GM23248 (cell line): ENCODE data around the gene SLC4A4. TPM values are rescaled to one million over a fixed set of nuclear protein-coding genes. Genes with fewer than 3 reads are reported as not detected.

Source experiments
- DNase-seq: peaks from one replicate; pipeline ENCODE4 v3.0.0-alpha.2; 2015
- H2AFZ ChIP-seq: fragments of 200-600 bp; sonication (generic); 2 replicates; pipeline ENCODE4 v1.6.1; 2016; ENCODE audit warnings: antibody characterized with exemption
- H3F3A ChIP-seq: fragments of 200-600 bp; sonication (generic); 2 replicates; pipeline ENCODE4 v1.6.1; 2016; ENCODE audit warnings: mild to moderate bottlenecking, antibody characterized with exemption, mixed run types; ENCODE audit not compliant: insufficient read depth
- H3K27ac ChIP-seq: fragments of 200-600 bp; sonication (generic); 2 replicates; pipeline ENCODE4 v1.5.1; 2016; ENCODE audit warnings: mild to moderate bottlenecking
- H3K27me3 ChIP-seq: fragments of 200-600 bp; sonication (generic); replicated peaks from 2 replicates; pipeline ENCODE4 v1.6.1; 2016; ENCODE audit warnings: mild to moderate bottlenecking; ENCODE audit not compliant: insufficient read depth
- H3K36me3 ChIP-seq: fragments of 200-600 bp; sonication (generic); 2 replicates; pipeline ENCODE4 v1.6.1; 2016; ENCODE audit warnings: low read depth, mild to moderate bottlenecking
- H3K4me1 ChIP-seq: fragments of 200-600 bp; sonication (generic); 2 replicates; pipeline ENCODE4 v1.6.1; 2016; ENCODE audit warnings: mild to moderate bottlenecking; ENCODE audit not compliant: insufficient read depth
- H3K4me2 ChIP-seq: fragments of 200-600 bp; sonication (generic); one replicate; pipeline ENCODE4 v1.6.1; 2016; ENCODE audit warnings: mild to moderate bottlenecking; ENCODE audit not compliant: unreplicated experiment
- H3K4me3 ChIP-seq: fragments of 200-600 bp; sonication (generic); 2 replicates; pipeline ENCODE4 v1.5.1; 2016; ENCODE audit warnings: mild to moderate bottlenecking
- H3K79me2 ChIP-seq: fragments of 200-600 bp; sonication (generic); 2 replicates; pipeline ENCODE4 v1.6.1; 2016; ENCODE audit warnings: mild to moderate bottlenecking; ENCODE audit not compliant: insufficient read depth
- H3K9ac ChIP-seq: fragments of 200-600 bp; sonication (generic); 2 replicates; pipeline ENCODE4 v1.6.1; 2016; ENCODE audit warnings: mild to moderate bottlenecking
- H3K9me2 ChIP-seq: fragments of 200-600 bp; sonication (generic); 2 replicates; pipeline ENCODE4 v1.6.1; 2016; ENCODE audit warnings: mixed run types, mild to moderate bottlenecking, moderate library complexity; ENCODE audit not compliant: insufficient read depth
- H3K9me3 ChIP-seq: fragments of 200-600 bp; sonication (generic); one replicate; pipeline ENCODE4 v1.6.1; 2017; ENCODE audit warnings: low read depth
- H4K20me1 ChIP-seq: fragments of 200-600 bp; sonication (generic); 2 replicates; pipeline ENCODE4 v1.6.0; 2016; ENCODE audit not compliant: insufficient read depth
- EZH2 ChIP-seq: fragments of 200-600 bp; sonication (generic); IDR thresholded peaks from 2 replicates; pipeline ENCODE4 v1.6.1; 2018; ENCODE audit warnings: antibody characterized with exemption, mild to moderate bottlenecking; ENCODE audit not compliant: insufficient read depth, poor library complexity, severe bottlenecking
- EZH2phosphoT487 ChIP-seq: fragments of 200-600 bp; sonication (generic); IDR thresholded peaks from 2 replicates; pipeline ENCODE4 v1.6.1; 2018; ENCODE audit warnings: antibody characterized with exemption, moderate library complexity, mild to moderate bottlenecking, low read depth; ENCODE audit not compliant: insufficient read depth
- WGBS, 2 experiments: methylation state at CpG; one replicate each; pipeline ENCODE4 v1.1.6; 2015 to 2017; ENCODE audit warnings: low lambda C conversion rate in 2 of 2, low coverage in 1 of 2; ENCODE audit errors: missing lambda C conversion rate in 2 of 2; 5-methylcytosine and 5-hydroxymethylcytosine counted together
- in situ Hi-C: fragments of 300-500 bp; cut with MboI; formaldehyde crosslinking; loops from 2 replicates; pipeline ENCODE4 v1.15.0; 2020
- polyA plus RNA-seq: library from polyadenylated mRNA; unstranded; fragments of >200 nt; fragmentation: Nextera tagmentation; extraction: Ambion mirVana; gene quantifications from 2 replicates; pipeline ENCODE4 v1.2.1, GENCODE V29; 2016
- total RNA-seq: library from RNA; depleted of rRNA; stranded (reverse); fragments of >200 nt; shearing (Covaris generic); gene quantifications from 2 replicates; pipeline ENCODE4 v1.2.3, GENCODE V29; 2014

Gene SLC4A4
- total and polyA plus RNA-seq, 2 experiments from 2014 or later: 7.2 to 11.5 TPM

- Histone ChIP-seq H3K27me3 (no peaks in the 10 kb centered on the region), H4K20me1 (no peaks in the 10 kb centered on the region), H3K4me1 (no peaks in the 10 kb centered on the region), H3K4me3 (no peak overlapping the region), H3K9me2 (no peaks in the 10 kb centered on the region), H3F3A (no peaks in the 10 kb centered on the region), H2AFZ (no peak overlapping the region), H3K9ac (no peak overlapping the region), H3K9me3 (no peaks in the 10 kb centered on the region), H3K36me3 (no peaks in the 10 kb centered on the region), H3K79me2 (no peaks in the 10 kb centered on the region), H3K4me2 (no peak overlapping the region), H3K27ac (no peak overlapping the region)
- no peak for DNase-seq
- TF ChIP-seq EZH2 (no peak), EZH2phosphoT487 (no peak)
- WGBS, 2 experiments: 96 to 99% methylated on average over 3 of the region's 3 CpGs
- in situ Hi-C loops: no loop called here
Observed at GRCh38 chr4:71442336-71442735, 103.5 kb downstream of the SLC4A4 start.

GRCh38 chr4:71444395-71444794 is 105.6 kb downstream of the SLC4A4 start:
- no peak for DNase-seq
- no peaks in the 10 kb centered on the region for H3K36me3 ChIP-seq
- no peaks in the 10 kb centered on the region for H3K4me1 ChIP-seq
- no peaks in the 10 kb centered on the region for H3K9me3 ChIP-seq
- 45 to 48% methylated on average over 2 of the region's 2 CpGs for WGBS, 2 experiments
- H3K4me3 ChIP-seq: no peak overlapping the region
- H4K20me1 ChIP-seq: no peaks in the 10 kb centered on the region
- H3K4me2 ChIP-seq: no peak overlapping the region
- no peaks in the 10 kb centered on the region for H3K79me2 ChIP-seq
- no peak for TF ChIP-seq EZH2phosphoT487
- TF ChIP-seq EZH2: no peak
- H3K9me2 ChIP-seq: no peaks in the 10 kb centered on the region
- no peaks in the 10 kb centered on the region for H3F3A ChIP-seq
- no peak overlapping the region for H3K27ac ChIP-seq
- H3K27me3 ChIP-seq: no peaks in the 10 kb centered on the region
- no peak overlapping the region for H2AFZ ChIP-seq
- in situ Hi-C loops: no loop called here
- no peak overlapping the region for H3K9ac ChIP-seq

- Histone ChIP-seq H3K9me3 (no peaks in the 10 kb centered on the region), H3K4me1 (no peaks in the 10 kb centered on the region), H3K27me3 (no peaks in the 10 kb centered on the region), H3K4me3 (no peak overlapping the region), H2AFZ (no peak overlapping the region), H3K36me3 (no peaks in the 10 kb centered on the region), H3K9ac (no peak overlapping the region), H4K20me1 (no peaks in the 10 kb centered on the region), H3F3A (no peaks in the 10 kb centered on the region), H3K79me2 (no peaks in the 10 kb centered on the region), H3K27ac (no peak overlapping the region), H3K9me2 (no peaks in the 10 kb centered on the region), H3K4me2 (no peak overlapping the region)
- in situ Hi-C loops: no loop called here
- no peak for TF ChIP-seq EZH2phosphoT487
- DNase-seq: no peak
- WGBS, 2 experiments: 94 to 97% methylated on average over 2 of the region's 2 CpGs
Observed at GRCh38 chr4:71445811-71446210, 107.0 kb downstream of the SLC4A4 start.

GRCh38 chr4:71446479-71447081 is 107.8 kb downstream of the SLC4A4 start:
- H3F3A ChIP-seq: no peaks in the 10 kb centered on the region
- no peaks in the 10 kb centered on the region for H3K79me2 ChIP-seq
- no peak for TF ChIP-seq EZH2phosphoT487
- TF ChIP-seq EZH2: no peak
- H4K20me1 ChIP-seq: no peaks in the 10 kb centered on the region
- no peaks in the 10 kb centered on the region for H3K36me3 ChIP-seq
- no peaks in the 10 kb centered on the region for H3K9me3 ChIP-seq
- in situ Hi-C loops: no loop called here
- 82 to 86% methylated on average over 3 of the region's 3 CpGs for WGBS, 2 experiments
- H3K9ac ChIP-seq: no peak overlapping the region
- H3K4me3 ChIP-seq: no peak overlapping the region
- no peaks in the 10 kb centered on the region for H3K9me2 ChIP-seq
- no peak overlapping the region for H3K4me2 ChIP-seq
- no peak overlapping the region for H2AFZ ChIP-seq
- no peak overlapping the region for H3K27ac ChIP-seq
- no peaks in the 10 kb centered on the region for H3K27me3 ChIP-seq
- DNase-seq: no peak
- no peaks in the 10 kb centered on the region for H3K4me1 ChIP-seq

GRCh38 chr4:71449040-71449439 is 110.2 kb downstream of the SLC4A4 start:
- H2AFZ ChIP-seq: no peak overlapping the region
- H3K27ac ChIP-seq: no peak overlapping the region
- no peak for DNase-seq
- no peaks in the 10 kb centered on the region for H4K20me1 ChIP-seq
- WGBS, 2 experiments: 90 to 95% methylated on average over 2 of the region's 2 CpGs
- H3K9me3 ChIP-seq: no peaks in the 10 kb centered on the region
- no peaks in the 10 kb centered on the region for H3K79me2 ChIP-seq
- H3K27me3 ChIP-seq: no peaks in the 10 kb centered on the region
- in situ Hi-C loops: no loop called here
- no peak for TF ChIP-seq EZH2phosphoT487
- no peak for TF ChIP-seq EZH2
- H3K9me2 ChIP-seq: no peaks in the 10 kb centered on the region
- no peaks in the 10 kb centered on the region for H3F3A ChIP-seq
- no peak overlapping the region for H3K9ac ChIP-seq
- H3K4me1 ChIP-seq: no peaks in the 10 kb centered on the region
- no peak overlapping the region for H3K4me2 ChIP-seq
- H3K4me3 ChIP-seq: no peak overlapping the region
- no peaks in the 10 kb centered on the region for H3K36me3 ChIP-seq
